Measurements from ENCODE around the gene USP15.

GRCh38 chr12:62272936-62273552 is 12.8 kb downstream of the USP15 start:
- TF ChIP-seq CTCF (IDR thresholded peaks at IDR 0.05; ENCODE audit: insufficient read depth, low read length, poor library complexity, severe bottlenecking) = no peak
- TF ChIP-seq EZH2phosphoT487 (conservative IDR thresholded peaks at IDR 0.05; ENCODE audit: low read length) = no peak
